CD4-positive, alpha-beta T cell treated with Interleukin-17A for 1 hour (primary cell): ENCODE results near the gene COL4A2.

Source experiments
- DNase-seq: peaks from one replicate; pipeline ENCODE4 v3.0.0-alpha.2; 2020

COL4A2 gene

GRCh38 chr13:110291286-110291685, 15.8 kb upstream of the COL4A2 start:
- no peak for DNase-seq

- no peak for DNase-seq
Measured at GRCh38 chr13:110293037-110293436, 14.0 kb upstream of the COL4A2 start.

GRCh38 chr13:110293649-110294048, 13.4 kb upstream of the COL4A2 start:
- no peak for DNase-seq

- no peak for DNase-seq
Measured at GRCh38 chr13:110294146-110294545, 12.9 kb upstream of the COL4A2 start.

- DNase-seq: no peak
Measured at GRCh38 chr13:110294622-110295021, 12.5 kb upstream of the COL4A2 start.

GRCh38 chr13:110297011-110297410, 10.1 kb upstream of the COL4A2 start:
- DNase-seq: no peak

GRCh38 chr13:110297766-110298504, 9.1 kb upstream of the COL4A2 start:
- DNase-seq: no peak

GRCh38 chr13:110298505-110299282, 8.4 kb upstream of the COL4A2 start:
- no peak for DNase-seq

- no peak for DNase-seq
Measured at GRCh38 chr13:110299283-110299840, 7.7 kb upstream of the COL4A2 start.

- DNase-seq: no peak
Measured at GRCh38 chr13:110300090-110300815, 6.8 kb upstream of the COL4A2 start.

GRCh38 chr13:110301083-110301482, 6.0 kb upstream of the COL4A2 start:
- no peak for DNase-seq

GRCh38 chr13:110301606-110302553, 5.2 kb upstream of the COL4A2 start:
- no peak for DNase-seq

GRCh38 chr13:110302997-110303396, 4.1 kb upstream of the COL4A2 start:
- no peak for DNase-seq

GRCh38 chr13:110303644-110304043, 3.4 kb upstream of the COL4A2 start:
- no peak for DNase-seq

- DNase-seq: no peak
Measured at GRCh38 chr13:110304256-110304655, 2.8 kb upstream of the COL4A2 start.

GRCh38 chr13:110305001-110305400, 2.1 kb upstream of the COL4A2 start:
- no peak for DNase-seq

GRCh38 chr13:110305544-110305943, 1.5 kb upstream of the COL4A2 start:
- DNase-seq: no peak

GRCh38 chr13:110305949-110306339, 1.1 kb upstream of the COL4A2 start:
- no peak for DNase-seq

GRCh38 chr13:110306340-110306959, 634 bp upstream of the COL4A2 start:
- DNase-seq: no peak

- DNase-seq: no peak
Measured at GRCh38 chr13:110307767-110308655, 927 bp downstream of the COL4A2 start.
